Kidney glomerular epithelial cell (primary cell): ENCODE results near the gene AFF1.
"Not testable (repeated sequence)": the region's sequence is repeated elsewhere in the genome, so short reads cannot be mapped to it uniquely, and the experiment has no call there.

ENCODE experiments used
- DNase-seq: peaks from one replicate; lab custom pipeline; 2025; lab: John Stamatoyannopoulos, UW

The AFF1 gene

GRCh38 chr4:87116231-87116630 is 181.4 kb downstream of the AFF1 start:
- peak; percentile 36 for DNase-seq

- peak; percentile 99 for DNase-seq
Observed at GRCh38 chr4:87117051-87117731, 182.4 kb downstream of the AFF1 start.

GRCh38 chr4:87117732-87118075 is 182.9 kb downstream of the AFF1 start:
- DNase-seq = no peak

- peak; percentile 41 for DNase-seq
Observed at GRCh38 chr4:87118421-87118820, 183.6 kb downstream of the AFF1 start.

- DNase-seq = peak; percentile 41
Observed at GRCh38 chr4:87118826-87119225, 184.0 kb downstream of the AFF1 start.

- peak; percentile 9 for DNase-seq
Observed at GRCh38 chr4:87120010-87120409, 185.2 kb downstream of the AFF1 start.

GRCh38 chr4:87120411-87121162 is 185.8 kb downstream of the AFF1 start:
- peak; percentile 88 for DNase-seq

GRCh38 chr4:87121341-87122065 is 186.7 kb downstream of the AFF1 start:
- DNase-seq = no peak

- DNase-seq = peak; percentile 19
Observed at GRCh38 chr4:87122252-87122651, 187.4 kb downstream of the AFF1 start.

GRCh38 chr4:87126056-87126455 is 191.2 kb downstream of the AFF1 start:
- DNase-seq = no peak

- DNase-seq = no peak
Observed at GRCh38 chr4:87128006-87128705, 193.3 kb downstream of the AFF1 start.

- no peak for DNase-seq
Observed at GRCh38 chr4:87129681-87130080, 194.9 kb downstream of the AFF1 start.

- no peak for DNase-seq
Observed at GRCh38 chr4:87130985-87131703, 196.3 kb downstream of the AFF1 start.

GRCh38 chr4:87132035-87132434 is 197.2 kb downstream of the AFF1 start:
- no peak for DNase-seq

GRCh38 chr4:87133183-87133582 is 198.4 kb downstream of the AFF1 start:
- DNase-seq = no peak

- no peak for DNase-seq
Observed at GRCh38 chr4:87134122-87134521, 199.3 kb downstream of the AFF1 start.

GRCh38 chr4:87141428-87141827 is 206.6 kb downstream of the AFF1 start:
- DNase-seq = no peak

GRCh38 chr4:87144356-87144755 is 209.5 kb downstream of the AFF1 start:
- no peak for DNase-seq

GRCh38 chr4:87145934-87146333 is 211.1 kb downstream of the AFF1 start:
- not testable (repeated sequence) for DNase-seq

- no peak for DNase-seq
Observed at GRCh38 chr4:87147116-87147515, 212.3 kb downstream of the AFF1 start.

GRCh38 chr4:87150498-87151261 is 215.9 kb downstream of the AFF1 start:
- DNase-seq = peak; percentile 57
